Renal cortical epithelial cell (primary cell): ENCODE data around the gene TNPO1. TPM values are rescaled to one million over a fixed set of nuclear protein-coding genes. Genes with fewer than 3 reads are reported as not detected.
"Not testable (repeated sequence)": the region's sequence is repeated elsewhere in the genome, so short reads cannot be mapped to it uniquely, and the experiment has no call there.

Source experiments
- DNase-seq: peaks from one replicate; pipeline ENCODE4 v3.0.0-alpha.2; 2011; ENCODE audit warnings: low read depth
- total RNA-seq: library from RNA; depleted of rRNA; stranded (reverse); fragments of >200 nt; gene quantifications from 2 replicates; pipeline ENCODE4 v1.2.3, GENCODE V29; 2014

TNPO1 gene
- total RNA-seq, 1 donor from 2014 or later = 258 TPM

DNA sequence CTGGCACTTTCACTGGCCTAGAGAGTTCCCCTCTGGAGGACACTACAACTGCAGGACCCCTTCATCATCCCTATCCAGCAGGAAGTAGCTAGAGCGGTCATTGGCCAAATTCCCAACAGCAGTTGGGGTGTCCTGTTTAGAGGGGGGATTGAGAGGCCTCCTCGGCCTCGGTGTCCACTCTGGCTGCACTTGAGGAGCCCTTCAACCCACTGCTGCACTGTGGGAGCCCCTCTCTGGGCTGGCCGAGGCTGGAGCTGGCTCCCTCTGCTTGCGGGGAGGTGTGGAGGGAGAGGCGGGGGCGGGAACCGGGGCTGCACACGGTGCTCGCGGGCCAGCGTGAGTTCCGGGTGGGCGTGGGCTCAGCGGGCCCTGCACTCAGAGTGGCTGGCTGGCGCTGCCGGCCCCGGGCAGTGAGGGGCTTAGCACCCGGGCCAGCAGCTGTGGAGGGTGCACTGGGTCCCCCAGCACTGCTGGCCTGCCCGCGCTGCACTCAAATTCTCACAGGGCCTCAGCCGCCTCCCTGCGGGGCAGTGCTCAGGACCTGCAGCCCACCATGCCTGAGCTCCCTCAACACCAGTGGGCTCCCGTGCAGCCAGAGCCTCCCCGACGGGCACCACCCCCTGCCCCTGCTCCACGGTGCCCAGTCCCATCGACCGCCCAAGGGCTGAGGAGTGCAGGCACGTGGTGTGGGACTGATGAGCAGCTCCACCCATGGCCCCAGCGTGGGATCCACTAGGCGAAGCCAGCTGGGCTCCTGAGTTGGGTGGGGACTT lies 118.7 kb downstream of the TNPO1 start:
- DNase-seq = not testable (repeated sequence)

DNA sequence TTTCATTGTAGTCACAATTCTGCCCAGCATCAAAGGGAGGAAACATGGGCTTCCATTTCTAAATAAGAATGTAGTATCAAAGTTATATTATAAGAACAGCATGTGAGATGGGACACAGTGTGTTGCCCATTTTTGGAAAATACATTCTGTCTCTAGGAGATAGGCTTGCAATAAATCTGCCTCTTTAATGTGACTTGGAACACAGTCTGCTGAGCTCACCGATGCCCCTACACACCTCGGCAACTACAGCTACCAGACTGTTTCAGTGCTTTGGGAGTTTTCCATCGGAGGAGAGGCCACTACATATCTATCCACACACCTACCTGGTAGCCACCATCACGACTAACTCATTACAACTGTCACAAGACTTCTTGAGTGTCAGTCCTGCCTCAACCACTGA lies 120.4 kb downstream of the TNPO1 start:
- no peak for DNase-seq

DNA sequence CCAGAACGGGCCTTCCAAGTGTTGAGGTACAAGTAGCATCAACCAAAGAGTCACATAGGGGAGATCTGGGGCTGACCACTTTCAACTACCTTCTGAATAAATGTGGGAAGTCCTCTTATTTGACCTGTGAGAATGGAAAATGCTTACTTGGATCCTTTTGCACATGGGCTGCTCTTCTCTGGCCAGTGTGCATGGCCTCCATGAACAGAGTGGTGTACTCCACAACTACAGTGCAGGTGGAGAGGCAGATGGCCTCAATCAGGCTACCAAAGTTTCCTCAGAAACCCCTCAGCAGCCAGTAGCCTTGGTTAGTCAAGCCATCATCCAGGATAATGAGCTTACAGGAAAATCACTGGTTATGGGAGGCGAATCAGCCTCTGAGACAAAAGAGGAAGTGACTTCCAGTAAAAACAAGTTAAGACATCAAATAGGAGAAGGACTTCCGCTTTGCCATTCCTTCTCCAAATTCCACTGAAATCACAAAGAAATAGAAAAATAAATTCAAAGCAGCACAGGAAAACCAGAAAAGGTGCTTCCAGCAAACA lies 121.1 kb downstream of the TNPO1 start:
- peak; percentile 63 for DNase-seq

DNA sequence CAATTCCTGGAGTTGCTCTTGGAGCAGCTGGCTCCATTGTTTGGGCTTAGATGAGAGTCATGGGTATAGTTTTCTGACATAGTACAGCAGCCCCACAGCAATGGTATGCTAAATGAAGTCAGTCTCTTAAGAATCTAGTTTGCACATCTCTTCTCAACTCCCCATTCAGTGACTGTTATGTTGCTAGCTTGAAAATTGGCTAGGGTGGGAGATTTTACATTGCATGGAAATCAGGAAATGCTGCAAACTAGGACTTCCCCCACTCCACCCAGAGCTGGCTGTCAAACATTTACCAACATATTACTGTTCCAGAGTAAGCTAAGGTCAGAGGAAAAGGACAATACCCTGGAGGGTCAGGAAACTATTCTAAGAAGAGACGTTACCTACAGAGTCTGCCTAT lies 121.7 kb downstream of the TNPO1 start:
- peak; percentile 94 for DNase-seq

DNA sequence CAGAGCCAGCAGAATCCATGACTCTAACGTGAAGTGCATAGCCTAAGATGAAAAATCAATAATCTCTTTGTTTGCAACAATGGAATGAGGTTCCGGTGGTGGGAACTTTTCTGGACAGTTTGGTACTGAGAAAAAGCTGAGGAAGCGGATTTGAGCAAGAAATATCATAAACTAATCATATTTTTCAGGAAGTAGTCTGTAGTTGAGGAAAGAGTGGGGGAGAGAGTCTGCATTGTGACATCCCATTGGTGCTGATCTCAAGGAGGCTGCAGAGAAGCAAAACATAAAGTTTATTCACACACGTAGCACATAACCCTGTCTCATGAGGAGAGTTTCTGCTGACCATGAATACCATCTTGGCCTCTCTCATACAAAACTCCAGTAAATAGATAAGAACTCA lies 123.6 kb downstream of the TNPO1 start:
- no peak for DNase-seq

DNA sequence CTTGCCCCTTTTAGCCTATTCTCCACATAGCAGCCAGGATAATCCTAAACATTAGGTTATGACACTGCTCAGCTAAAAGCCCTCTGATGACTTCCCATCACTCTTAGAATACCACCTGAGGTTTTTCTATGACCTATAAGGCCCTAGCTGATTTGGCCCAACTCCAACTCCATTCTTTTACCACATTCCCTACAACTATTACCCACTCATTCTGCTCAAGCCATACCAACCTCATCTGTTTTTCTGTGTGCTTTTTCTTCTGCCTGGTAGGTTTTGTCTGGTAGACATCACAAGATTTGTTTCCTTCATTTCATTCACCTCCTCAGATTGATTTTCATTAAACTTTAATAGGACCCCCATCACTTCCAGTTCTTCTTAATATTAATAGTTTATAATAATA lies 126.8 kb downstream of the TNPO1 start:
- DNase-seq = peak; percentile 18

DNA sequence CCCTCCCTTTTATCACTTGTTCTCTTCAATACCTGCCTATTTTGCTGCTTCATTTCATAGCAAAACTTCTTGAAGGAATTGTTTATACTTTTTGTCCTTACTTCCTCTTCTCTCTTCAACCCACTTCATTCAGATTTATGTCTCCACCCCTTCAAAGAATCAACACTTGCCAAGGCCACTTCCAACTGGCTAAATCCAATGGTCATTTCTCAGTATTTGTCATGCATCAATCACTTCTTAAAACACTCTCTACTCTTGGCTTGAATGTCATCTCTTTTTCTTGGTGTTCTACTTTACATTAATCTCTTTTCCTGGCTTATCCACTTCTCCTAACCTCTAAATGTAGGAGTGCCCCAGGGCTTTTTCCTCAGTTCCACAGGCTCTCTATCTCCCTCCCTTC lies 131.0 kb downstream of the TNPO1 start:
- peak; percentile 26 for DNase-seq

DNA sequence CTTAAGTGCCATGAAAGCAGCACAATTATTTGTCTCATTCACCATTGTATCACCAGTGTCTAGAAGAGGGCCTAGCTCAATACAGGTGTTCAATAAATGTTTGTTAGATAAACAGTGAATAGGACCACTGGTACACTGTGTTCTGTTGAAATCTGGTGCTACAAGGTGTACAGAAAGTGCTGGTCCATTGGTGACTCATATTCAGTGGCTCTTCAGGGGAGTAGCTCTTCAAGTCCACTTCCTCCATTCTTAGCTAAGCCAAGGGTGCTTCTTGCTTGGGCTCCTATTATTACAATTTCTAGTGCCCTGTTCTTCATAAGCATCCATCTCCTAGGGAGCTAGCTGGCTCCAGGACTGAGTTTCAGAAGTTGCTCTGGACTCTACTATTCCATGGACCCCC lies 133.0 kb downstream of the TNPO1 start:
- peak; percentile 74 for DNase-seq

DNA sequence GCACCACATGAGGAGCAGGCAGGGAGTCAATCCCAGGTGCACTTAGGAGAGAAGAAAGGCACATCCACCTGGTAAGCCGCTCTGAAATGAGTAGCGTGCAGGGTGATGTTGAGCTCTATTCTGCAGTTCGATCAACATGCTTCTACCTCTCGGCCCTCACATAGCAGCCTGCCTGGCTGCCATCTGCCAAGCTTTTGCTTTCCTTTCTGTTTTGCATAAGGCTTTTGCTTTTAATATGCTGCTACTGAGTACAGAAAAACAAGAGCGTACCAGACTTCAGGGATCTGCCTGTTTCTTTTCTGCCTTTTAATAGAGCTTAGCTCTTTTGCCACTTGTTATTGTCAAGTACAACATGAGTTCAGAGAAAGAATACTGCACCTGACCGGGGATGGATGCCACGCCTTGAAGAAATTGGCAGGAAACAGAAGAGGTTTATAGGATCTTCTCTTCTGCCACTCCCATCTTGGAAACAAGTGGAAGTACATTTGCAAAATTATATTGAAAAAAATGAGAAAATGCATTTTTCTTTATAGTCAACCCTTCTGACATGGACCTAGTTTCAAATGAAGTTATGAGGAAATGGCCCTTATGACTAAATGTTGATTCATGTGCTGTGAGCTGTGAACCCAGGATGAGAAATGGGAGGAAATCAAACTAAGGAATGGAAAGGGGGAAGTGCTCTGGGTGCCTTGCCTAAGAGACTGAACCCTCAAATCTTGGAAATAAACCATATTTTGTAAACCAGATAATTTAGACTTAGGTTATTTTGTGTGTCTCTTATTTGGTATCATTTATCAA lies 135.4 kb downstream of the TNPO1 start:
- peak; percentile 88 for DNase-seq

DNA sequence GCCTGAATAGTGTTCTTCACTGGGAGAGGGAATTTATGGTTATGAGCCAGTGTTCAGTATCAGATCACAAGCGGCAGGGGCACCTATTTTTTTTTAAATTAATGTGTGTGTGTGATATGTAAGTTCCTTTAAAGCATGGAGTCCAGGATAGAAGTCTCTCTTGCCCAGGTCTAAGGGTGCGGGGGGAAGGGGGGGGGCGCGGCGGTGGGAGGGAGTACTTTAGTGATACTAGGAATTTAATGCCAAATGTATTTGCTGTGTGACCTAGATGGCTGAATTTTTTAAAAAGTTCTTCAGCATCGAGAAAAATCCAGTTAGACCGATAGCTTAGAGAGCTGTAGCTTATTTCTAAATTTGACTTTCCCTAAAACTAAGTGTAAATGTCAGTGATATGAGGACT lies 137.9 kb downstream of the TNPO1 start:
- no peak for DNase-seq

DNA sequence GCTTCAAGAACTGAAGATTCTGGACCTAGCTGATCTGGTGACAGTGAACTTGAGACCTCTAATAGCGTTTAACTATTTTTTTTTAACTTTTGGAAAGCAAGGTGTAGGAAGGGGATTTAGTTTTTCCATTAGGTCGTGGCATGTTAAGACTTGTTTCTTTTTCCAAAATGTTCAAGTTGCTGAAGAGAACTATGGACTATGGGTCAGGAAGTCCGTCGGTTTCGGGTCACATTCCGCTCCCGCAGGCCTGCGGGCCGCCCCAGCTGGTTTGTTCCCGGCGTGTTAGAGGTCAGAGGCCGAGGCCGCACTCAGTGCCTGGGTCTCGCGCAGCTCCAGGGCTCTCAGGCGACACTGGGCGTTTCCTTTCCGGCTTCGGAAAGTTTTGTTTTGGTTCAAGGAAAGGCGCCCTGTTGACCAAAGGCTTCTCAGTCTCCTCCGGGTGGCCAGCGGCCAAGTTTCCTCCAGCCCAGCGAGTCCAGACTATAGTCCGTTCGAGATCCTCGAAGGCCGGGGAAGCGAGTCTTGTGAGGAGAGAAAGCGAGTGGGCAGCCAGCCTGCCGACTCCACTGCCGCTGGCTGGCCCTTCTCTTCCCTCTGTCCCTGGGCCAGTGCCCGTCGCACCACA lies 138.8 kb downstream of the TNPO1 start:
- DNase-seq = peak; percentile 56

DNA sequence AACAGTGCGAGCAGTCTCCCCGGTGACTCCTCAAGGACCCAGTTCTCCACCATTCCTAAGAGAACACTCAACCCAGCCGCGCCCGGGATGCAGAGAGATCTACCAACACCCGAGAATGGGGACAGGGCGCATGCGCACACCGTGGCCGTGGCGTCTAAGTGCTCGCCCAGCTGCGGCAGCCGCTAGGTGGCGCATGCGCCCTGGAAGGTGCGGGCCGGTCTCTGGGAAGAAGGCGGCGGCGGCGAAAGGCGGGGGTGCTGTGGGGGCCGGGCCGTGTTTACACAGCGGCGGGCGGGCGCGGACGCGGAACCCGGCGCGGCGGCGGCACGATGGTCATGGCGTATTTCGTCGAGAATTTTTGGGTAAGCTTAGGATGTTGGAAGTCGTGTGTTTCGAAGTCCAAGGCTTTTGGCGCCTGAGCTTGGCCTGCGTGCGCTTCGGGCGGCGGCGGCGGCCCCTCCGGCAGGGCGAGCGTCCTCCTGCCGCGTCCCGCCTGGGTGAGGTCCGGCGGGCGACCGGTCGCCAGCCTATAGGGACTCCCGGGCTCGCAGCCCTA lies 139.4 kb downstream of the TNPO1 start, which contains the start of gene FCHO2:
TSS of gene FCHO2 (plus strand) at position 274 of the 556 bp plus-strand sequence. CDS start at position 330, 56 bp downstream.
- DNase-seq = peak; percentile 85

DNA sequence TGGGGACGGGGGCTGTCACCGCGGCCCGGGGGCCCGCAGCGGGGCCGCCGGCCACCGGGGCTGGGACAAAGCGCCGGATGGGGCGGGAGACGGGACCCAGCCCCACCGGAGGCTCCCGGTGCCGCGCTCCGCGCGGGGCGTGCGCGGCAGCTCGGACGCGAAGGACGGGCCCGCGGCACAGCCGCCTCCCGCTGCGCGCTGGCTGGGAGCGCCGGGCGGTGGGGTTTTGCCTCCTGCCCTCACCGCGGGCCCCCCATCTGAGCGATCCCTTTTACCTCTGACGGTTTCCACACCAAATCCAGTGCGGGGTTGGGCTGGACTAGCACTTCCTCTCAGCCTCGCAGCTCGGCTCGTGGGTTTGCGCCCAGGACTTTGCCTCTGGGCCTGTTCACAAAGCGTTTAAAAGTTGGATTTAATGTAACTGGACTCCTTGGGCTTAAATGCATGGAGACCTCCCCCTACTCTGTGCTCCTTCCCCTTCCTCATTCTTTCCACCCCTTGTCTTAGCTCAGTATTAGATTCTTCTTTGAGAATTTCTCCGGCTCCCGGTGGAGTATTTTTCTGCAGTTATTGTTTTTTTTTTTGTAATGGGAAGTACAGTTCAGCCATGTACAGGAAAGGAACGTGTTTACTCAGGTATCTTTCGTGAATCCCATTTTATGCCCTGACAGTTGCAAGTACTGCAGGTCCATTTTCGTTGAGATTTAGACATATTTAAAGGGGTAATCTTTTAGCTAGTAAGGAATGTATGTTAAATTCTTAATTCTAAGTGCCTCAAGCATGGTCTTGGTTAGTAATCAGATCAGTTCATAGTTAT lies 140.1 kb downstream of the TNPO1 start:
- DNase-seq = peak; percentile 38

DNA sequence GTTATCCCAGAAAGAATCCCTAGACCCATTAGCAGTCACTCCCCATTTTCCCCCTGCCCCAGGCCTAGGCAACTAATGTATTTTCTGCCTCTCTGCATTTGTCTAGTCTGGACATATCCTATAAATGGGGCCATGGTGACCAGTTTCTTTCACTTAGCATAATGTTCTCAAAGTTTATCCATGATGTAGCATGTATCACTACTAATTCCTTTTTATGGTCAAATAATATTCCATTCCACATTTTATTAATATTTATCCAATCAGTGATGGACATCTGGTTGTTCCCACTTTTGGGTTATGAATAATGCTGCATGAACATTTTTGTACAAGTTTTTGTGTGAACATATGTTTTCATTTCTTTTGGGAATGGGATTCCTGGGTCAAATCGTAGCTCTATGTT lies 140.9 kb downstream of the TNPO1 start:
- DNase-seq = no peak

DNA sequence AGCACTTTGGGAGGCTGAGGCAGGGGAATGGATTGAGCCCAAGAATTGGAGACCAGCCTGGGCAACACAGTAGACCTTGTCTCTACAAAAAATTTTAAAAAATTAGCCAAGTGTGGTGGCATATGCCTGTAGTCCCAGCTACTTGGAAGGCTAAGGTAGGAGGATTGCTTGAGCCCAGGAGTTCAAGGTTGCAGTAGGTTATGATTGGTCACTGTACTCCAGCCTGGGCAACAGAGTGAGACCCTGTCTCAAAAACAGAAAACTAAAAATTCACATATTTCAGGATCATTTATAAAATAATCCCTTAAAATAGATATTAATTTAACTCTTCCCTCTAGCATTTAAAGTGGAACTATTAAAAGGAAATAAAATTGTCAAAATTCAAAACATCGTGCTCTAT lies 142.8 kb downstream of the TNPO1 start:
- DNase-seq = no peak

Other genes with a start within 250 kb of the TNPO1 start
- gene FCHO2, start 139.4 kb downstream of the TNPO1 start, total RNA-seq = 21.2 and 23.2 TPM in 2 replicates